Heart right ventricle (tissue), 16 donors: ENCODE data around the gene STXBP4. TPM values are rescaled to one million over a fixed set of nuclear protein-coding genes. Genes with fewer than 3 reads are reported as not detected.
"Not testable (repeated sequence)": the region's sequence is repeated elsewhere in the genome, so short reads cannot be mapped to it uniquely, and the experiment has no call there.

Experiments used
- ATAC-seq, 8 donors: fragments of 200-7000 bp; cut with Tn5 transposase; one replicate each; pipeline ENCODE4 v1.9.1; 2020; ENCODE audit warnings: mild to moderate bottlenecking in 8 of 8, moderate library complexity in 8 of 8, moderate number of reproducible peaks in 1 of 8
- DNase-seq, 2 donors: peaks; one replicate each; pipeline ENCODE4 v3.0.0-alpha.2; 2020
- H3K27ac ChIP-seq, 10 donors: fragments of 200-600 bp; sonication (generic) in 2 of 10; one replicate each; pipeline versions ENCODE4 v1.5.0 to v1.8.0; 2020 to 2022; ENCODE audit warnings: mild to moderate bottlenecking in 3 of 10
- H3K27me3 ChIP-seq, 7 donors: fragments of 200-600 bp; one replicate each; pipeline ENCODE4 v1.8.0; 2021 to 2022; ENCODE audit warnings: mild to moderate bottlenecking in 2 of 7
- H3K36me3 ChIP-seq, 9 donors: fragments of 200-600 bp; sonication (generic) in 1 of 9; one replicate each; pipeline versions ENCODE4 v1.5.0 to v1.8.0; 2020 to 2022; ENCODE audit warnings: mild to moderate bottlenecking in 2 of 9
- H3K4me1 ChIP-seq, 9 donors: fragments of 200-600 bp; sonication (generic) in 1 of 9; one replicate each; pipeline versions ENCODE4 v1.5.0 to v1.8.0; 2020 to 2022; ENCODE audit warnings: mild to moderate bottlenecking in 4 of 9
- H3K4me3 ChIP-seq, 10 donors: fragments of 200-600 bp; sonication (generic) in 2 of 10; one replicate each; pipeline versions ENCODE4 v1.5.0 to v1.8.0; 2020 to 2022; ENCODE audit warnings: mild to moderate bottlenecking in 7 of 10, moderate library complexity in 2 of 10
- H3K9me3 ChIP-seq, 11 donors: fragments of 200-600 bp in 10 of 11; sonication (generic) in 2 of 11; one replicate each; pipeline versions ENCODE4 v1.5.0 to v1.8.0; 2013 to 2022; ENCODE audit warnings: mild to moderate bottlenecking in 2 of 11, control low read depth in 1 of 11, moderate library complexity in 1 of 11
- WGBS, 2 donors: extraction: QIAGEN DNeasy Blood & Tissue Kit; methylation state at CpG; one replicate each; pipeline ENCODE4 v1.1.7; 2013; ENCODE audit warnings: inconsistent platforms in 1 of 2; 5-methylcytosine and 5-hydroxymethylcytosine counted together
- intact Hi-C, 10 donors: fragments of 100-400 bp; cut with DNase I; formaldehyde crosslinking; loops; one replicate each; pipeline versions ENCODE4 v1.11.1 to v1.14.2; 2022
- polyA plus RNA-seq, 2 donors: library from polyadenylated mRNA; stranded (reverse); fragments of 200-250 nt; gene quantifications; one replicate each; pipeline ENCODE4 v1.2.3, GENCODE V29; 2013
- total RNA-seq, 10 donors: library from RNA; stranded (reverse); fragmentation: NEBNext Ultra II Directional in 3 of 10; extraction: Animal tissue kit (Norgen Biotek cat#: 25700) in 3 of 10; gene quantifications; one replicate each; pipeline versions ENCODE4 v1.2.1 to v1.2.4, GENCODE V29; 2021 to 2023
- TF ChIP-seq, protein P1 (sequence below), 9 donors: fragments of 200-600 bp; sonication (generic) in 2 of 9; IDR thresholded peaks; one replicate each; pipeline versions ENCODE4 v1.5.0 to v1.8.0; 2021 to 2022; ENCODE audit warnings: antibody characterized with exemption in 9 of 9, mild to moderate bottlenecking in 5 of 9, moderate library complexity in 1 of 9
- donor health status: Arrhythmogenic right ventricular cardiomyopathy.
- donor health status: ischemic (EF 13 %, LVEDD 7.1; RV severe dilation, severe dysfunction).
- donor health status: healthy with polysubstance abuse.
- donor health status: DM: no; HTN: yes; CAD: no.
- donor health status: DM: no; HTN: no; CAD: no.
- donor health status: ischemic (EF 25% LVEDD 6.9; RV normal size, moderate dysfunction).
- donor health status: ischemic (EF 25% LVEDD 5.7; RV mildly dilated, moderate dysfunction).
- donor health status: healthy.
- donor health status: DM: yes; HTN: yes; CAD: no.
- donor health status: Ischemic cardiomyopathy.
- donor health status: ischemic (EF 35%, LVEDD 5.7; RV mildly dilated, moderate dysfunction).
- donor health status: nonischemic (EF 11% LVEDD 7.7; RV severe dilation, severe dysfunction).
- donor health status: DM: yes; HTN: yes; CAD: no.
- donor health status: PGD.
- donor health status: ischemic (EF 29% LVEDD 5.4; RV normal size, mild dysfunction).
- donor health status: nonischemic (EF 23%, LVEDD 6.1; RV moderate dilation, normal function).

STXBP4 gene
- total and polyA plus RNA-seq, 12 donors, result 0.77 to 8.3 (median 5.0) TPM

DNA sequence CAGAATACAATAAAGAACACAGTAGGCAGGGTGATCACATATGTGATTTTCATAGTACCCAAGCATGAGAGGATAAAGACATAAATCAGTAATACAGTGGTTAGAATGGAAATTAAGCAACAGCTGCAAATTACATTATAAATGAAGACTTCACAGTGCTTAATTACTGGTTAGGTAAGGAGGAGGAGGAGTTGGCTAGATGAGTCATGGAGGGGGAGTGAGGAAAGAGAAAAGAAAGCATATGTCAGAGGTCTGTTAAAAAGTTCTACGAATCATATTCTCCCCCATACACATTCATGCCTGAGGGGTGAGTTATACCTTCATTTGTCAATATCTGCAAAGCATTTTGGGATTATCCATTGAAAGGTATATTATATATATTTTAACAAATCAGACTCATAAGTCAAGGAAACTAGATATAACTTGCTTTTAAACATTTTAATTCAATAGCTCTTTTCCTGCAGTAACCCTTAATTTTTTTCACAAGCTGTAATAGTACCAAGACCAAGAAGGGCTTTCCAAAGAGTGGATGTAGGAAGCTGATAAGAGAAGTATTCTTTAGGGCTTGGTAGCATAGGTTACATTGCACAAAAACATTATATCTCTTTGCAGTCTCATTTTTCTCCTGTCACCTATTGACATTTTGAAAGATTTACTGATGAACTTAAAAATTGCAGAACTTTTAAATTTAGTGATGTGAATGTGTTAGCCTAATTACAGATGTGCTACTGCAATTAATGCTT lies 99.3 kb downstream of the STXBP4 start:
- H3K4me3 ChIP-seq, result no peak overlapping the region
- TF ChIP-seq, protein P1, sequence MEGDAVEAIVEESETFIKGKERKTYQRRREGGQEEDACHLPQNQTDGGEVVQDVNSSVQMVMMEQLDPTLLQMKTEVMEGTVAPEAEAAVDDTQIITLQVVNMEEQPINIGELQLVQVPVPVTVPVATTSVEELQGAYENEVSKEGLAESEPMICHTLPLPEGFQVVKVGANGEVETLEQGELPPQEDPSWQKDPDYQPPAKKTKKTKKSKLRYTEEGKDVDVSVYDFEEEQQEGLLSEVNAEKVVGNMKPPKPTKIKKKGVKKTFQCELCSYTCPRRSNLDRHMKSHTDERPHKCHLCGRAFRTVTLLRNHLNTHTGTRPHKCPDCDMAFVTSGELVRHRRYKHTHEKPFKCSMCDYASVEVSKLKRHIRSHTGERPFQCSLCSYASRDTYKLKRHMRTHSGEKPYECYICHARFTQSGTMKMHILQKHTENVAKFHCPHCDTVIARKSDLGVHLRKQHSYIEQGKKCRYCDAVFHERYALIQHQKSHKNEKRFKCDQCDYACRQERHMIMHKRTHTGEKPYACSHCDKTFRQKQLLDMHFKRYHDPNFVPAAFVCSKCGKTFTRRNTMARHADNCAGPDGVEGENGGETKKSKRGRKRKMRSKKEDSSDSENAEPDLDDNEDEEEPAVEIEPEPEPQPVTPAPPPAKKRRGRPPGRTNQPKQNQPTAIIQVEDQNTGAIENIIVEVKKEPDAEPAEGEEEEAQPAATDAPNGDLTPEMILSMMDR (IDR thresholded peaks at IDR 0.05), result no peak
- H3K9me3 ChIP-seq, result no peaks in the 10 kb centered on the region
- H3K4me1 ChIP-seq, result no peaks in the 10 kb centered on the region
- H3K27ac ChIP-seq, result no peak overlapping the region
- 59 to 69% methylated on average over 1 of the region's 1 CpG for WGBS, 2 donors
- no peak for DNase-seq
- intact Hi-C loops, result loop anchor here in 1 of 10 donors (2.0 kb wide), 1 partner anchor 73 kb away; no protein-coding TSS in a partner anchor
- no peaks in the 10 kb centered on the region for H3K36me3 ChIP-seq
- no peak for ATAC-seq
- no peaks in the 10 kb centered on the region for H3K27me3 ChIP-seq

GRCh38 chr17:55068862-55069811 lies 100.6 kb downstream of the STXBP4 start:
- Histone ChIP-seq H3K4me1 (no peaks in the 10 kb centered on the region), H3K27ac (no peak overlapping the region), H3K4me3 (no peak overlapping the region), H3K36me3 (no peaks in the 10 kb centered on the region), H3K9me3 (no peaks in the 10 kb centered on the region), H3K27me3 (no peaks in the 10 kb centered on the region)
- TF ChIP-seq, protein P1 (IDR thresholded peaks at IDR 0.05), result no peak
- ATAC-seq (no peak), DNase-seq (no peak)
- WGBS, 2 donors, result 64 to 67% methylated on average over 4 of the region's 4 CpGs
- intact Hi-C loops, result no loop called here

GRCh38 chr17:55069983-55070529 lies 101.5 kb downstream of the STXBP4 start:
- H3K36me3 ChIP-seq, result peaks cover 0 to 7% (median 0%) of the 10 kb centered on the region in 9 donors
- no peak overlapping the region for H3K27ac ChIP-seq
- ATAC-seq, result no peak
- no peak for DNase-seq
- H3K27me3 ChIP-seq, result no peaks in the 10 kb centered on the region
- intact Hi-C loops, result no loop called here
- H3K4me1 ChIP-seq, result no peaks in the 10 kb centered on the region
- H3K4me3 ChIP-seq, result no peak overlapping the region
- TF ChIP-seq, protein P1 (IDR thresholded peaks at IDR 0.05), result no peak
- H3K9me3 ChIP-seq, result no peaks in the 10 kb centered on the region

GRCh38 chr17:55072898-55073297 lies 104.3 kb downstream of the STXBP4 start:
- intact Hi-C loops, result no loop called here
- DNase-seq, result peak in 1 of 2 donors; percentile 3
- H3K9me3 ChIP-seq, result no peaks in the 10 kb centered on the region
- TF ChIP-seq, protein P1 (IDR thresholded peaks at IDR 0.05), result no peak
- no peaks in the 10 kb centered on the region for H3K4me1 ChIP-seq
- ATAC-seq, result peak in 1 of 8 donors; percentile 30
- H3K27ac ChIP-seq, result no peak overlapping the region
- WGBS, 2 donors, result 75 to 86% methylated on average over 4 of the region's 4 CpGs
- no peaks in the 10 kb centered on the region for H3K27me3 ChIP-seq
- no peak overlapping the region for H3K4me3 ChIP-seq
- peaks cover 0 to 9% (median 0%) of the 10 kb centered on the region in 9 donors for H3K36me3 ChIP-seq

DNA sequence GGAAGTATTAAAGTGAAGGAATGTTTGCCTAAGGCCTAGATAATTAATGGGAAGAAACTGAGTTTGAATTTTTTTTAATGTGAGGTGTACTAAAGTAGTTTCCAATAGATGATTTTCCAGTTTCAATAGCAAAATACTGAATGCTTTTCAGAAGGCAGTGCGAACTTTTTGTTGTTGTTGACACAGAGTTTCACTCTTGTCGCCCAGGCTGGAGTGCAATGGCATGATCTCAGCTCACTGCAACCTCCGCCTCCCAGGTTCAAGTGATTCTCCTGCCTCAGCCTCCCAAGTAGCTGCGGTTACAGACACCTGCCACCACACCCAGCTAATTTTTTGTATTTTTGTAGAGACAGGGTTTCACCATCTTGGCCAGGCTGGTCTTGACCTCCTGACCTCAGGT lies 104.9 kb downstream of the STXBP4 start:
- H3K4me3 ChIP-seq, intact Hi-C loops, H3K9me3 ChIP-seq, H3K27ac ChIP-seq, H3K27me3 ChIP-seq, H3K4me1 ChIP-seq, ATAC-seq, DNase-seq: not testable (repeated sequence)
- WGBS, 2 donors, result 96 to 97% methylated on average over 4 of the region's 4 CpGs
- peaks cover 0 to 15% (median 0%) of the 10 kb centered on the region in 9 donors for H3K36me3 ChIP-seq
